HFF-Myc (cell line): ENCODE measurements around the gene SPTBN1.

Experiments
- DNase-seq: peaks from one replicate; pipeline ENCODE4 v3.0.0-alpha.2; 2011; ENCODE audit warnings: low read depth; ENCODE audit errors: extremely low read depth
- H3K4me3 ChIP-seq: replicated peaks from 2 replicates; pipeline ENCODE4 v1.5.1; 2011; ENCODE audit warnings: low read depth, mild to moderate bottlenecking, control low read depth, low read length
- TF ChIP-seq, protein P1 (sequence below): IDR thresholded peaks from 2 replicates; pipeline ENCODE4 v1.5.1; 2012; ENCODE audit warnings: mild to moderate bottlenecking, low read depth, low read length, control low read depth; ENCODE audit errors: missing control alignments

The SPTBN1 gene

DNA sequence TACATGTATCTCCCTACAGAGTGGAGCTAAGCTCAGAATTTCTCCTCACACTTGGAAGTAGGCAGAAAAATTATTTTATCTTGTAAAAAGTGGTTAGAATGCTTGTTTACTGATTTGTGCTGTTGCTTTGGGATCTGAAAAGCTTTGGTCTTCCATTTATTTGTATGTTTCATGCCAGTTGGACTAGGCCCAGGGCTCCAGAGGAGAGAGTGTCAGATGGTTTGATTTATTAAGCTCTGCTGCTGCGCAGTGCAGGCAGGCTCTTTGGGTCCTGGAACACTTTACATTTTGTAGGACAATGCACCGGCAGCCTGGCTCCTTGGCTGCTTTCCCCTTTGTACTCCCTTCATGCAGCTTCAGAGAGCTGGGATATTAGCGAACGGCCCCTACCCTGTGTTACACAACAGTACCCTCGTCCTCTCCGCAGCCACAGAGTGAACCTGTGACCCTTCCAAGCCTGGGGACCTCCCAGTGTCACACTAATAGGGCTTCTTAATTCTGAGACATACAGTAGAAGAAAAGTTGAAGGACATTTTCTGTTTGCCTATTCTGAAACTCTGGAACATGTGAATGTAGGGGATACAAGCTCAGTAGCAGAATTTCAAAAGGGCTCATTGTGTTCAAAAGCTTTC lies 210.6 kb downstream of the SPTBN1 start:
- TF ChIP-seq, protein P1, sequence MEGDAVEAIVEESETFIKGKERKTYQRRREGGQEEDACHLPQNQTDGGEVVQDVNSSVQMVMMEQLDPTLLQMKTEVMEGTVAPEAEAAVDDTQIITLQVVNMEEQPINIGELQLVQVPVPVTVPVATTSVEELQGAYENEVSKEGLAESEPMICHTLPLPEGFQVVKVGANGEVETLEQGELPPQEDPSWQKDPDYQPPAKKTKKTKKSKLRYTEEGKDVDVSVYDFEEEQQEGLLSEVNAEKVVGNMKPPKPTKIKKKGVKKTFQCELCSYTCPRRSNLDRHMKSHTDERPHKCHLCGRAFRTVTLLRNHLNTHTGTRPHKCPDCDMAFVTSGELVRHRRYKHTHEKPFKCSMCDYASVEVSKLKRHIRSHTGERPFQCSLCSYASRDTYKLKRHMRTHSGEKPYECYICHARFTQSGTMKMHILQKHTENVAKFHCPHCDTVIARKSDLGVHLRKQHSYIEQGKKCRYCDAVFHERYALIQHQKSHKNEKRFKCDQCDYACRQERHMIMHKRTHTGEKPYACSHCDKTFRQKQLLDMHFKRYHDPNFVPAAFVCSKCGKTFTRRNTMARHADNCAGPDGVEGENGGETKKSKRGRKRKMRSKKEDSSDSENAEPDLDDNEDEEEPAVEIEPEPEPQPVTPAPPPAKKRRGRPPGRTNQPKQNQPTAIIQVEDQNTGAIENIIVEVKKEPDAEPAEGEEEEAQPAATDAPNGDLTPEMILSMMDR: no peak
- peak; percentile 49 for DNase-seq
- no peak overlapping the region for H3K4me3 ChIP-seq

DNA sequence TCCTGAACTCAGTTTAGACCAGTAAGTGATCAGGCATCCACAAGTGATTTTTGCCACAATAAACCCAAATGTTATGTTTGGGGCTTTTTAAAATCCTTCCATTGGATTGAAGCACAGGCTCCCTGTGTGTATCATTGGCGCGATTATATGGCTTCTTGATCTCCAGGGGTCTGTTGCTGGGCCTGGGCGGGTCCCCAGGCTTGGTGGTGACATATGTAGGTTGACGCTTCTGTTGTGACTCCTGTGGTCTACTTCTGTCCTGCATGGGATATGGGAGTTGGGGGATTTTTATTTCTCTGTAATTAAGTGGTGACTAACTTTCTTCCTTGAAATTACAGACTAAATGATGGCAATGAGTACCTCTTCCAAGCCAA lies 211.1 kb downstream of the SPTBN1 start:
- TF ChIP-seq, protein P1: no peak
- no peak overlapping the region for H3K4me3 ChIP-seq
- no peak for DNase-seq

DNA sequence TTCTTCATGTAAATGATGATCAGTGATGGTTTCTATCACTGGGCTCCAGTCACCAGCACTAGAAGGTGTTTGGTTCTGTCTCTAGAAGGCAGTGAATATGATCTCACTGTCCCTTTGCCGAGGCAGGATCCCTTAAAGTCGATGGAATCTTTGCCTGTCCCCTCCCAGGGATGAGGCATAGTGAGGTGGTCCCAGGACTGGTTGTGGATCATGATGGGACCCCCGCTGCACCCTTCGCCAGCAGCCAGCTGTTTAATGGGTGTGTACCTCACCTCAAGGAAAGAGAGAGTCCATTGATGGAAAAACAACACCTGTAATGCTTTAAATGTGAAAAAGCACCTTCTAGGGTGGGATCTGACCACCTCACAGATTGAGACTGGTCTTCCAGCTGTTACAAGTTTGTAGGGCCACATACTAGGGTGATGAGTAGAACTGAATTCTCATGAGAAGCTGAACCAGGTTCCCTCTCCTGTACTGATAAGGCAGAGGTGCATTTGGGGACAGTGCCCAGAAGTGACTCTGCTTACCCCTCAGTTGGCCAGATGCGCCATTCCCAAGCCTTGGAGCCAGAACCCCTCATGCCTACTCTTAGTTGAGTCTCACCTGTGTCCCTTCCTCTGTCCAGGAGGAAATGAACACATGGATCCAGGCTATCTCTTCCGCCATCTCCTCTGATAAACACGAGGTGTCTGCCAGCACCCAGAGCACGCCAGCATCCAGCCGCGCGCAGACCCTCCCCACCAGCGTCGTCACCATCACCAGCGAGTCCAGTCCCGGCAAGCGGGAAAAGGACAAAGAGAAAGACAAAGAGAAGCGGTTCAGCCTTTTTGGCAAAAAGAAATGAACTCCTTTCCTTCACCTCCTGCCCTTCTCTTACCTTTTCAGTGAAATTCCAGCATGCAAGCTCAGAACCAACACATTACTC lies 211.9 kb downstream of the SPTBN1 start:
- no peak for DNase-seq
- TF ChIP-seq, protein P1: no peak
- H3K4me3 ChIP-seq: no peak overlapping the region

DNA sequence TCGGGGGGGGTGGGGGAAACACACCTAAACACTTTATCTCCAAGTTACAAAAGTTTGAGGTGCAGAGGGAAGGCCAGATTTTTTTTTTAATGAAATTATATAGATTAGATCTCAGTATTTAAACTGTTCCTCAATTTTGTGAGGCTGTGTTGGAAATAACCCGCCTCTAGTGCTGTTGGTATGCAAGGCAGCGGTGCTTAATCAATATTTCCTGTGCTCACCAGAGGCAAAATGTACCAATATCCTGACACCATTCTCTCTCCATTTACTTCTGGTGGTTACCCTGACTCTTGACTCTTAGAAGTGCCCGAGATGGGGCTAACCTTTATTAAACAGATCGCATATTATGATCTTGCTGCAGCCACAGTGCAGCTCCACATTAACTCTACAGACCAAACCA lies 212.6 kb downstream of the SPTBN1 start:
- TF ChIP-seq, protein P1: no peak
- H3K4me3 ChIP-seq: no peak overlapping the region
- DNase-seq: no peak

DNA sequence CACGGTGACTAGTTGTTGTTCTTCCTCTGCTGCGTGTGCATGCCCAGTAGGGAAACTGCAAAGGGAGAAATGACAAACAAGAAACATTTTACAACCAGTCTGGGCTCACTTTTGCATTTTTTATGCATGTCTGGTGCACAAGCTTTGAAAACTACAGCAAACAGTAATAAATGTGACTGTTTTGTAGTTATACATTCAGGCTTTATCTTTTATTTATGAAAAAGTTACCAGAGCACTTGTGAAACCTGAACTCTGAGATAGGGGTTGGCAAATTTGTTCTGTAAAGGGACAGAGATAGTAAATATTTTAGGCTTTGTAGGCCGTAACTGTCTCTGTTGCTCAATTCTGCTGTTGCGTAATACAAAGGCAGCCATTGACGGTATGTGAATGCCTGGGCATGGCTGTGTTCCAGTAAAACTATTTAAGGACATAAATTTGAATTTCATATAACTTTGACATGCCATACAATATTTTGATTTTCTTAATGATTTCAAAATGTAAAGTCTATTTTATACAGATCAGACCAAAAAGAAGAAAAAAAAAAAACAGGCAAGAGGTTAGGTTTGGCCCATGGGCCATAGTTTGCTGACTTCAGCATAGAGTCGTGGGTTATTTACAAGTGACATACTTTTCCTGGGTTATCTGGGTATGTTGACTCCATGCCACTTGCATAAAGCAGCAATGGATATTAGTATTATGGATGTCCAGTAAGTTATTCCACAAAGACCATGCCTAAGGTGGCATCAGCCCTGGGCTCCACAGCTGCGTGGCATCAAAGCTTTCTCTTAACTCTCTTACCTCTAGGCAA lies 213.8 kb downstream of the SPTBN1 start:
- TF ChIP-seq, protein P1: no peak
- DNase-seq: no peak
- no peak overlapping the region for H3K4me3 ChIP-seq

DNA sequence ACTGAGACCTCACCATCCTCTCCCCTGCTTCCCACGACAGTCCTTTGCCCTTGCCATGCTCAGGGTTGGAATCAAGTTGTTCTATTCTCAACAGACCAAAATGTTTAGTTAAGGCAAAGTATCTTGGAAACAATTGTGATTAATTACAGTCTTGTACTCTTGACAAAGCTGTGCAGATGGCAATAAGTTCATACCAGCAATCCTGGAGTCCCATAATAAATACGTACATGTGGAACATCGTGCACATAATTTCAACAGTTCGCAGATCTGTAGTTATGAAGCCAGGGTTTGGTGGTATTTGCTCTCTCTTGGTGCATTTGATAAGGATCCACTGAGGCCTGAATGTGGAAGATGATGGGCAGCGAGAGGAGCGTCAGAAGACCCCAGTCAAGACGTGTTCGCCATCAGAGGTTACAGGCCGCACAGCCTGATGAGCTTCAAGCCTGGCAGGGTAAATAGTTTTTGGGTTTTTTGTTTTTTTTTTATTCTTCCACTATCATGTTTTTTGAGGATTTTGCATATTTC lies 214.4 kb downstream of the SPTBN1 start:
- no peak for DNase-seq
- TF ChIP-seq, protein P1: no peak
- H3K4me3 ChIP-seq: no peak overlapping the region
